T-helper 2 cell treated with Interferon-gamma antibody and Interleukin-4, amounts not matched to agents 5 μg/mL and 100 μg/mL, for 36 hours (primary cell): ENCODE measurements around the gene BDP1.
"Not testable (repeated sequence)": the region's sequence is repeated elsewhere in the genome, so short reads cannot be mapped to it uniquely, and the experiment has no call there.

ENCODE experiments used
- DNase-seq: peaks from one replicate; pipeline ENCODE4 v3.0.0; 2021; ENCODE audit warnings: low spot score
- H3K27ac Mint-ChIP-seq: one replicate; pipeline ENCODE4 v1.8.0; 2021; ENCODE audit warnings: mild to moderate bottlenecking, mixed read lengths
- H3K27me3 Mint-ChIP-seq: one replicate; pipeline ENCODE4 v1.8.0; 2021; ENCODE audit warnings: low read depth, mixed read lengths
- H3K36me3 Mint-ChIP-seq: one replicate; pipeline ENCODE4 v1.8.0; 2021; ENCODE audit warnings: low read depth, mixed read lengths
- H3K4me1 Mint-ChIP-seq: one replicate; pipeline ENCODE4 v1.8.0; 2021; ENCODE audit warnings: low read depth, mixed read lengths
- H3K4me3 Mint-ChIP-seq: one replicate; pipeline ENCODE4 v1.8.0; 2022; ENCODE audit warnings: mild to moderate bottlenecking, moderate library complexity, mixed read lengths
- H3K9me3 Mint-ChIP-seq: one replicate; pipeline ENCODE4 v1.8.0; 2021; ENCODE audit warnings: mixed read lengths

Gene BDP1

DNA sequence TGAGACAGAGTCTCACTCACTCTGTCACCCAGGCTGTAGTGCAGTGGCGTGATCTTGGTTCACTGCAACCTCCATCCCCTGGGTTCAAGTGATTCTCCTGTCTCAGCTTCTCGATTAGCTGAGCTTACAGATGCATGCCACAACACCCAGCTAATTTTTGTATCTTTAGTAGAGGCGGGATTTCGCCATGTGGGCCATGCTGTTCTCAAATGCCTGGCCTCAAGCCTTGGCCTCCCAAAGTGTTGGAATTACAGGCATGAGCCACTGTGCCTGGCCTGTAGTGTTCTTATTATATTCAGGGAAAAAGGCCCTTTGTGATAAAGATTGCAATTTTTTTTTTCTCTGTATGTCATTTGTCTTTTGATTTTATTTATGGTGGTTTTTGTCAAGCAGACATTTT is 107.7 kb downstream of the BDP1 start:
- Mint-ChIP-seq H3K4me1 (no peaks in the 10 kb centered on the region), H3K36me3 (peaks cover 27% of the 10 kb centered on the region), H3K27ac (no peak overlapping the region), H3K9me3 (no peaks in the 10 kb centered on the region), H3K4me3 (no peak overlapping the region), H3K27me3 (no peaks in the 10 kb centered on the region)
- DNase-seq: no peak

DNA sequence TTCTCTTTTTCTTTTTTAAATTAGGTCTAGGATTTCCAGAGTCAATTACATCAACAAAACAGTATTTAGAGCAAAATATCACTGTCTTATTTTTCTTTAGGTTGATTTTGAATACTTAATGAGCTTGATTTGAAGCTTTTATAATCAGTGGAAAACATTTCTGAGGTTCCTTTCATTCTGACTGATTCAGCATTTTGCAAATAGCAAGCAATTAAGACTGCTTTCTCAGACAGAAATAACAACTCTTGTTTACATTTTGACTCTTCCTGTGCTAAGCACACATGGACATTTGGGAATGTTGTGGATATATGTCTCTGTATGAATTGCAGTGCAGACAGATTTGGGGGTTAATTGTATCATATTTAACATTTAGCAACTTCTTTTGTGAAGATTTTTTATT is 109.4 kb downstream of the BDP1 start:
- Mint-ChIP-seq H3K4me3 (no peak overlapping the region), H3K9me3 (no peaks in the 10 kb centered on the region), H3K4me1 (no peaks in the 10 kb centered on the region), H3K36me3 (peaks cover 27% of the 10 kb centered on the region), H3K27me3 (no peaks in the 10 kb centered on the region), H3K27ac (no peak overlapping the region)
- DNase-seq: no peak

DNA sequence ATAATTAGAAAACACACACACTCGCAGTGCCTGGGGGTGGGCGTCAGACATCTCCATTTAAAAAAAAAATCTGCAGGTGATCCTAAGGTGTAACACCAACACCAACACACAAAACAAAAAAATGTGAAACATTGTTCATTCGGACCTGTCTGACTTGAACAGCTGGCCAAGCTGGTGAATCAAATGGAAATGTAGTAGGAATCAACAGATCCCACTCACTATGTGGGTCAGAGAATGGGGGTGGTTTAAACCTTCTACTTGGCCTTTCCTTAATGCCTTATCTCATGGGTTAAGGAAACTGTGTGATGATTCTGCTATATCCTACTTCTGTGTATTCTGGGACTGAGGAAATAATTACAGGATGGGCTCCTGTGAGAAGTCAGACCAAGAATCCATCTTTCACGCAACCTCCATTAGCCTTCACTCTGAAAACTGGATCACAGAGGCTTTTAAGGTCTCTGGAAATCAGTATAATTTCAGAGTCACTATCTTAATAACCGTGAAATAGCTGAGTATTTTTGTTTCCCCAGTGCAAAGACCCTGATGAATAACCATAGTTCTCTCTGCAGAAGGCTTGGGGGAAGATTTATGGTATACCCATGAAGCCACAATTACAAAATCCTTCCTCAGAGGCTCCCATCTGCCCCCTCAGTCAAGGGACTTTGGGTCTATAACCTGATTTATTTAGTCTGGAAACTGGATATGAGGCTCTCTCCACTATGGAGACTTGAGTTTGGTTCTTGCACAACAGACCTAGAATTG is 114.5 kb downstream of the BDP1 start:
- Mint-ChIP-seq H3K36me3 (peaks cover 13% of the 10 kb centered on the region), H3K27me3 (no peaks in the 10 kb centered on the region), H3K9me3 (no peaks in the 10 kb centered on the region), H3K27ac (no peak overlapping the region), H3K4me1 (no peaks in the 10 kb centered on the region), H3K4me3 (no peak overlapping the region)
- DNase-seq: no peak

DNA sequence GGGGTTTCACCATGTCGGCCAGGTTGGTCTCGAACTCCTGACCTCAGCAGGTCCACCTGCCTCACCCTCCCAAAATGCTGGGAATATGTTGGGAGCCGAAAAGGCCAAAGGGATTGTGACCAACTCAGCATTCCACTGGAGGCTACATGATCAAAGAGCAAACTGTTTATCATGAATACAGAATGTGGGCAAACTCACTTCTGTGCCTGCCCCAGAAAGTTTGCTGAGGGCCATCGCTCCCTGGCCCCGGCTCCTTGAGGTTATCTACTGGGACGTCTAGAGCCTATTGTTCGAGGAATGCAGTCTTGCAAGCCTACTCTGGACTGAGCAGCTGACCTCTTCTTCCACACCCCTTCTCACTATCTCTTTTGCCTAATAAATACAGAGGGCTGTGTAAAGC is 116.4 kb downstream of the BDP1 start:
- not testable (repeated sequence) for H3K4me3 Mint-ChIP-seq, H3K9me3 Mint-ChIP-seq, H3K4me1 Mint-ChIP-seq, H3K36me3 Mint-ChIP-seq, DNase-seq, H3K27me3 Mint-ChIP-seq, H3K27ac Mint-ChIP-seq

DNA sequence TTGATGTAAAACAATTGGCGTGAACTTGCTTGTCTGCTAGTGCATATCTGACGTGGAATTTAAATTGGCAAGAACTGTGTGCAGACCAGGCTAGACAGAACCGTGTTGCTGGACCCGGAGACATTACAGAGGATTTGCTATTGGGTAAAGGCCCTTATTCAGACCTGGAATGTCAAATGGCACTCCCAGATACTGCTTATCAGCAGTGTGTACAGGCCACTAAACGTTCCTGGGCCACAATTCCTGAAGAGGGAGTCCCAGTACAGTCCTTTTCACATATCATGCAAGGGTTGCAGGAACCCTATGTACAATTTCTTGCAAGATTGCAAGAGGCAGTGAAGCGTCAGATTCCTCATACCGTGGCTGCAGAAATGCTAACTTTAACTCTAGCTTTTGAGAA is 118.1 kb downstream of the BDP1 start:
- no peaks in the 10 kb centered on the region for H3K4me1 Mint-ChIP-seq
- H3K27ac Mint-ChIP-seq: no peak overlapping the region
- H3K9me3 Mint-ChIP-seq: no peaks in the 10 kb centered on the region
- DNase-seq: no peak
- H3K27me3 Mint-ChIP-seq: no peaks in the 10 kb centered on the region
- H3K36me3 Mint-ChIP-seq: peaks cover 7% of the 10 kb centered on the region
- H3K4me3 Mint-ChIP-seq: no peak overlapping the region

DNA sequence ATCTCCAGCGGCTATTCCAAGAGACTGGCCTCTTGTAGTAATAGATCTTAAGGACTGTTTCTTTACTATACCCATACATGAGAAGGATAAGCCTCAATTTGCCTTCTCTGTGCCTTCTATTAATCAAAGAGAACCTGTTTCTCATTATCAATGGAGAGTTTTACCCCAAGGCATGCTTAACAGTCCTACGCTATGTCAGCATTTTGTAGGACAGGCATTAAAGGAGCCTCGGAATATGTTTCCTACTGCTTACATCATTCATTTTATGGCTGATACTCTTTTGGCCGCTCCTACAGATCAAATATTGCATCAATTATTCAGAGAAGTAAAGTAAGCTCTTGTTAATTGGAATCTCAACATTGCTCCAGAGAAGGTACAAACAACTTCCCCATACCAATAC is 120.1 kb downstream of the BDP1 start:
- H3K27ac Mint-ChIP-seq, H3K9me3 Mint-ChIP-seq, H3K27me3 Mint-ChIP-seq, H3K4me1 Mint-ChIP-seq, H3K4me3 Mint-ChIP-seq, H3K36me3 Mint-ChIP-seq, DNase-seq: not testable (repeated sequence)

DNA sequence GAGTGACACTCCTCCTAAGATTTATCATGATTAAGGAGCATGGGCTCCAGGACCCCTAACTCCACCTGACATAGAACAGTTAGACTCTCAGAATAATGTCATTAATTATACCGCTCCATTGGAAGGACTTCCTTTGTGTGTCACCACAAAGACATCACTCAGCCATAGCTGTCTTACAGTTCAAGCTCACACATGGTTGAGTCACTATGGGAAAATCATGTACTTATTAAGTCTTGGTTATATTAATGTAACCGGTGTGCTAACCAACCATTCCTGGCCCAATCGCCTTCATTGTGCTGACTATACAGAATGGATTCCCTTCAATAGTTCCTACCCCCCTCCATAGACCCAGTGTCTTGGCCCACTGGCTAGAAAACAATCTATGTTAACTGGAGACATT is 120.8 kb downstream of the BDP1 start:
- Mint-ChIP-seq H3K36me3 (peaks cover 7% of the 10 kb centered on the region), H3K4me3 (no peak overlapping the region), H3K27ac (no peak overlapping the region), H3K9me3 (no peaks in the 10 kb centered on the region), H3K27me3 (no peaks in the 10 kb centered on the region), H3K4me1 (no peaks in the 10 kb centered on the region)
- DNase-seq: no peak

DNA sequence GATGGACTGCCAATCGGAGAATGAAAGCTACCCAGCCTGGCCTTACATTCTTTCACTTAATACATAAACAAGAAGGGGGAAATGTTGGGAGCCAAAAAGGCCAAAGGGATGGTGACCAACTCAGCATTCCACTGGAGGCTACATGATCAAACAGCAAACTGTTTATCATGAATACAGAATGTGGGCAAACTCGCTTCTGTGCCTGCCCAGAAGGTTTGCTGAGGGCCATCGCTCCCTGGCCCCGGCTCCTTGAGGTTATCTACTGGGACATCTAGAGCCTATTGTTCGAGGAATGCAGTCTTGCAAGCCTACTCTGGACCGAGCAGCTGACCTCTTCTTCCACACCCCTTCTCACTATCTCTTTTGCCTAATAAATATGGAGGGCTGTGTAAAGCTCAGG is 122.4 kb downstream of the BDP1 start:
- DNase-seq, H3K4me1 Mint-ChIP-seq, H3K27ac Mint-ChIP-seq, H3K4me3 Mint-ChIP-seq, H3K9me3 Mint-ChIP-seq, H3K27me3 Mint-ChIP-seq, H3K36me3 Mint-ChIP-seq: not testable (repeated sequence)

DNA sequence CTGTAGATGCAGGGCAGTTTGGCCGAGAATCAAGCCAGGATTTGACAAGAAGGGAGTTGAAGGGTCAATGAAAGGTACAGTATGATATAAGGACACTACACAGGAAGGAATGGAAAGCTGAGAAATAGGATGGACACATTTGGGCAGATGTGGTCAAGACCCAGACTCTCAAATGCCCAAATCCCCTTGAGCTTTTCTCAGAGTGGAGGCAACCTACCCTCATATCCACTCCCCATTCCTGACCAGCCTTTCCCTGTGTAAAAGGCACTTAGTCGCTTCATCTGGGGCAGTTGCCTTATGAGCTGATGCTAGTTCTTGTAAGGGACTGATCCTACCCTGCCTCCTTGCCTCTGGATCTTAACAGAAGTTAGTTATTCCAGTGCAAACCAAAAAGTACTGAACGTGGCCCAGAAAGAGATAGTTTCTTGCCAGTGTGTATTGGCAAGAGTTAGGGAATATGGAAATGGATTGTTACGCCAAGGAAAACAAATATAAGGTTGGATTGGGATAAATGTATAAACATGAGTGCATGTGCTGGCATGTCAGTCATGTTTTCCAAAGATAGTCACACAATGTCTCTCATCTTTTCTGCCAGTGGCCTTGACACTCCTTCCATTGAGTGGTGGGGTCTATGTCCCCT is 127.6 kb downstream of the BDP1 start:
- Mint-ChIP-seq H3K4me1 (peaks cover 7% of the 10 kb centered on the region), H3K9me3 (no peaks in the 10 kb centered on the region), H3K27me3 (no peaks in the 10 kb centered on the region), H3K4me3 (no peak overlapping the region), H3K36me3 (peaks cover 2% of the 10 kb centered on the region), H3K27ac (no peak overlapping the region)
- no peak for DNase-seq

DNA sequence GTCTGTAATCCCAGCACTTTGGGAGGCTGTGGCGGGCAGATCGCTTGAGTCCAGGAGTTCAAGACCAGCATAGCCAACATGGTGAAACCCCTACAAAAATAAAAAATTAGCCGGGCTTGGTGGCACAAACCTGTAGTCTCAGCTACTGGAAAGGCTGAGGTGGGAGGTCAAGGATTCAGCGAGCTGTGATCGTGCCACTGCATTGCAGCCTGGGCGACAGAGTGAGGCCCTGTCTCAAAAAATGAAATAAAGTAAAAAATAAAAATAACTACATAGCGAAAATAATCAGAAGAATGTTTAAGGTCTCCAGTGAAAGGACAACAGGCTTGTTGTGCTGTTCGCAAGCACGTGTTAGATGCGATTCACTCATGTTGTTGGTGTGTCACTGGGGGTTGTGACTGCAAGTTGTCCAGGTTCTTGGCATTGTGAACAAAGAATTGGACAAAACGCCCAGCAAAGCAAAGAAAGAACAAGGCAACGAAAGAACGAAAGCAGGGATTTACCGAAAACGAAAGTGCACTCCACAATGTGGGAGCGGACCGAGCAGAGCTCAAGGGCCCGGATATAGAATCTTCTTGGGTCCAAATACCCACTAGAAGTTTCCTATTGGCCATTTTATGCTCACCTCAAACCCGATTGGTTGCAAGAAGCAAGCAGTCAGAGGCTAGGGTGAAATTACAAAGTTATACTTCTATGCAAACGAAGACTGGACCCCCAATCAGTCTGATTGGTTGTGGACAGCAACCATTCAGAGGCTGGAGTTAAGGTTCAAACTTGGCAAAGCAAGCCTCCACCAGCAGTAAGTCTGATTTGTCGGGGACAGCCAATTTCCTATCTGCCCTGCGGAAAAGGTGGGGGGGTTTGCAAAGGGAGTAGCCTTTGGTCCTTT is 130.8 kb downstream of the BDP1 start:
- no peaks in the 10 kb centered on the region for H3K27me3 Mint-ChIP-seq
- H3K36me3 Mint-ChIP-seq: peaks cover 7% of the 10 kb centered on the region
- peak overlapping the region; percentile 89 for H3K4me3 Mint-ChIP-seq
- H3K4me1 Mint-ChIP-seq: peaks cover 33% of the 10 kb centered on the region
- peak overlapping the region; percentile 99 for H3K27ac Mint-ChIP-seq
- DNase-seq: no peak
- no peaks in the 10 kb centered on the region for H3K9me3 Mint-ChIP-seq

DNA sequence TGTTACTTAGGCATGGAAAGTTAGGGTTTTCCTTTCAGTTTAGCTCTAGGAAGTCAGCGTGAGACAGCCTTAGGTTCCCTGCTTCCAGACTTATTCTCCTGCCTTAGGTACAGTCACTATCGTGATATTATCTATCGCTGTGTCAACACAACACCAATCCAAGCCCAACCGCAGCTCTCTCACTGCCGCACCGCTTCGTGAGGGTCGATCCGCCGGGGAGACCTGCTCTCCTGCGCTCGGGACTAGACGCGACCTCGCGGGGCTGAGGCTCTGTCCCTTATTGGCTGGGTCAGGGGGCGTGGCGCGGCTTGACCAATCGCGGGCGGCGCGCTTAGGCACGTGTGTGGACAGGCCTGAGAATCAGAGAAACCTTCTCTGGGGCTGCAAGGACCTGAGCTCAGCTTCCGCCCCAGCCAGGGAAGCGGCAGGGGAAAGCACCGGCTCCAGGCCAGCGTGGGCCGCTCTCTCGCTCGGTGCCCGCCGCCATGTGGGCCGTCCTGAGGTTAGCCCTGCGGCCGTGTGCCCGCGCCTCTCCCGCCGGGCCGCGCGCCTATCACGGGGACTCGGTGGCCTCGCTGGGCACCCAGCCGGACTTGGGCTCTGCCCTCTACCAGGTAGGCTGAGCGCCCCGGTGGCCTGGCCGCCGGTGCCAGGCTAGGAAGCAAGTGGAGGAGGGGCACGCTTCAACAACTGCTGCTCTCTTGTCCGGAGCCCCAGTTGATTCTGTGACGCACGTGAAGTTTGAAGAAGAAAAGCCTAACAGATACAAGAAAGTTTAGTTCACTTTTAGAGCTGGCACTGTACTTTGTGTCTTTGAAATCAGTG is 131.7 kb downstream of the BDP1 start, which contains the start of gene MCCC2:
MCCC2 (plus strand) TSS at position 400 of the 825 bp plus-strand sequence; CDS start at position 486, 86 bp downstream.
- Mint-ChIP-seq H3K27ac (peak within 1 kb of the TSS; percentile 99), H3K36me3 (peaks cover 7% of the 10 kb centered on the region), H3K4me1 (peaks cover 33% of the 10 kb centered on the region), H3K27me3 (no peaks in the 10 kb centered on the region), H3K9me3 (no peaks in the 10 kb centered on the region), H3K4me3 (peak within 1 kb of the TSS; percentile 89)
- peak; percentile 98 for DNase-seq

DNA sequence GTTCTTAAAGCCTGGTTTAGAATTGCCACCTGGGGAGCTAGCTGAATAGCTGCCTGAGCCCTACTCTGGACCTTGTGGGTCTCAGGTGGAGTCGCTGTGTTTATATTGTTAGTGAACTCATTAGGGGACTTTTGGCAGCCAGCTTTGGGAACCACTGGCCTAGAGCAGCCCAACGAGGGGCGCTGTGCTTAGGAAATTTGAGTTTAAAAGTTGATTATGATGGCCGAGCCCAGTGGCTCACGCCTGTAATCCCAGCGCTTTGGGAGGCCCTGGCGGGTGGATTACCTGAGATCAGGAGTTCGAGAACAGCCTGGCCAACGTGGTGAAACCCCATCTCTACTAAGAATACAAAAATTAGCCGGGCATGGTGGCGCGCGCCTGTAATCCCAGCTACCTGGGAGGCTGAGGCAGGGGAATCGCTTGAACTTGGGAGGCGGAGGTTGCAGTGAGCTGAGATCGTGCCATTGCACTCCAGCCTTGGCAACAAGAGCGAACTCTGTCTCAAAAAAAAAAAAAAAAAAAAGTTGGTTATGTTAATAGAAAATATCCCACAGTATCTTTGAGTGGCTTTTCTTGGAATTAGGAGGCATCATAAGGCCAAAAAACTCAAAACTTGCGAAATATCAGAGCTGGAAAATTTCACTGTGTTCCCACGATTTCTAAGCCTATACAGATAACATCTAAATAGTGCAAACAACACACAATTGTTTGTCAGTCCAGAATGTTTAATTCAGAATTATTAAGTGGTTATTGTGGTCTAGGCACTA is 132.5 kb downstream of the BDP1 start:
- peaks cover 33% of the 10 kb centered on the region for H3K4me1 Mint-ChIP-seq
- peak overlapping the region; percentile 89 for H3K4me3 Mint-ChIP-seq
- DNase-seq: no peak
- H3K36me3 Mint-ChIP-seq: peaks cover 10% of the 10 kb centered on the region
- H3K9me3 Mint-ChIP-seq: no peaks in the 10 kb centered on the region
- H3K27me3 Mint-ChIP-seq: no peaks in the 10 kb centered on the region
- H3K27ac Mint-ChIP-seq: peak overlapping the region; percentile 99

DNA sequence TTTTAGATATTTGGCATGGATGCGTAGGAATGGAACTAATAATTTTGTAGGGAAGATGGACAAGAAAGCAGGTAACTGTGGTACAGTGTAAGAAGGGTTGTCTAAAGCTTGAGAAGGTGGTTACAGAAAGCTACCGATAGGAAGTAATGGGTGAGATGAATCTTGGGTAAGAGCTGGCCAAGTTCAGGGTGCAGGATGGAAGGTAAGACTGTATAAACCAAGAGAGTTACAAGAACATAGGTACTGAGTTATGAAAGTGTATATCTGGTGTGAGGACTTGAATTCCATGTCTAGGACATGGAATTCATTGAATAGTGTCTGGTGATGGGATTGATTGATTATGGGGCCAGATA is 133.1 kb downstream of the BDP1 start:
- peaks cover 10% of the 10 kb centered on the region for H3K36me3 Mint-ChIP-seq
- no peaks in the 10 kb centered on the region for H3K27me3 Mint-ChIP-seq
- no peak for DNase-seq
- H3K27ac Mint-ChIP-seq: peak overlapping the region; percentile 33
- H3K4me1 Mint-ChIP-seq: peaks cover 33% of the 10 kb centered on the region
- H3K4me3 Mint-ChIP-seq: peak overlapping the region; percentile 89
- H3K9me3 Mint-ChIP-seq: no peaks in the 10 kb centered on the region
